WTC11 (cell line): ENCODE results near the gene BRSK2. TPM values are rescaled to one million over a fixed set of nuclear protein-coding genes. Genes with fewer than 3 reads are reported as not detected.

ENCODE experiments used
- ATAC-seq: fragments of 200-7000 bp; cut with Tn5 transposase; 2 replicates; pipeline ENCODE4 v1.10.0; 2021; ENCODE audit warnings: mild to moderate bottlenecking, moderate library complexity
- CTCF ChIA-PET: fragments of 300-600 bp; sonication (Branson Sonifier 250); formaldehyde crosslinking; loops from one replicate; lab custom pipeline; 2021; ENCODE audit warnings: antibody characterized with exemption; lab: Charles Lee
- POLR2A ChIA-PET: fragments of 350-600 bp; sonication (Branson Sonifier 250); formaldehyde crosslinking; loops from one replicate; lab custom pipeline; 2021; ENCODE audit warnings: antibody characterized with exemption; lab: Charles Lee
- DNase-seq: peaks from one replicate; pipeline ENCODE4 v3.0.0; 2021; ENCODE audit warnings: low spot score
- H3K27ac Mint-ChIP-seq: 2 replicates; pipeline ENCODE4 v1.8.0; 2021; ENCODE audit warnings: mixed read lengths
- H3K27me3 Mint-ChIP-seq: 2 replicates; pipeline ENCODE4 v1.8.0; 2021; ENCODE audit warnings: low read depth, mild to moderate bottlenecking, moderate library complexity, mixed read lengths
- H3K36me3 Mint-ChIP-seq: 2 replicates; pipeline ENCODE4 v1.8.0; 2021; ENCODE audit warnings: mixed read lengths
- H3K4me1 Mint-ChIP-seq: 2 replicates; pipeline ENCODE4 v1.8.0; 2022; ENCODE audit warnings: mixed read lengths
- H3K4me3 Mint-ChIP-seq: 2 replicates; pipeline ENCODE4 v1.8.0; 2021; ENCODE audit warnings: mild to moderate bottlenecking, moderate library complexity, mixed read lengths
- H3K9me3 Mint-ChIP-seq: 2 replicates; pipeline ENCODE4 v1.8.0; 2021; ENCODE audit warnings: mixed read lengths
- CBFB ChIP-seq: sonication (generic); formaldehyde crosslinking; IDR thresholded peaks from 2 replicates; pipeline ENCODE4 v1.8.1; 2022; ENCODE audit warnings: mild to moderate bottlenecking, low read depth, missing genetic modification reagents
- CREM ChIP-seq: sonication (generic); formaldehyde crosslinking; IDR thresholded peaks from 2 replicates; pipeline ENCODE4 v1.8.1; 2022; ENCODE audit warnings: mild to moderate bottlenecking, missing genetic modification reagents, moderate library complexity
- EMX1 ChIP-seq: fragments of 250-450 bp; sonication (Bioruptor Pico); IDR thresholded peaks from 2 replicates; pipeline ENCODE4 v1.8.0; 2021; ENCODE audit warnings: mild to moderate bottlenecking
- GRHL2 ChIP-seq: fragments of 250-450 bp; sonication (Bioruptor Pico); IDR thresholded peaks from 2 replicates; pipeline ENCODE4 v1.8.0; 2022; ENCODE audit warnings: mild to moderate bottlenecking, moderate library complexity; ENCODE audit not compliant: insufficient replicate concordance, severe bottlenecking
- IRF2 ChIP-seq: sonication (generic); formaldehyde crosslinking; IDR thresholded peaks from 2 replicates; pipeline ENCODE4 v1.8.0; 2022; ENCODE audit warnings: low read depth, missing genetic modification reagents, borderline replicate concordance
- JUN ChIP-seq: sonication (generic); formaldehyde crosslinking; IDR thresholded peaks from 2 replicates; pipeline ENCODE4 v1.8.0; 2023; ENCODE audit warnings: mild to moderate bottlenecking, missing genetic modification reagents
- MXD4 ChIP-seq: fragments of 250-450 bp; sonication (Bioruptor Pico); IDR thresholded peaks from 2 replicates; pipeline ENCODE4 v1.8.0; 2021; ENCODE audit warnings: mild to moderate bottlenecking, moderate library complexity, borderline replicate concordance
- MYBL2 ChIP-seq: sonication (generic); formaldehyde crosslinking; IDR thresholded peaks from 2 replicates; pipeline ENCODE4 v1.8.1; 2023; ENCODE audit warnings: mild to moderate bottlenecking, moderate library complexity, missing genetic modification reagents
- SMAD3 ChIP-seq: sonication (generic); formaldehyde crosslinking; IDR thresholded peaks from 2 replicates; pipeline ENCODE4 v1.8.0; 2022; ENCODE audit warnings: missing genetic modification reagents, mild to moderate bottlenecking, borderline replicate concordance
- ZBTB21 ChIP-seq: sonication (generic); formaldehyde crosslinking; IDR thresholded peaks from 2 replicates; pipeline ENCODE4 v1.8.1; 2023; ENCODE audit warnings: mild to moderate bottlenecking, missing genetic modification reagents, borderline replicate concordance
- ZNF138 ChIP-seq: sonication (generic); formaldehyde crosslinking; conservative IDR thresholded peaks from 2 replicates; pipeline ENCODE4 v1.8.1; 2022; ENCODE audit warnings: mild to moderate bottlenecking, moderate library complexity, missing genetic modification reagents
- ZNF263 ChIP-seq: sonication (generic); formaldehyde crosslinking; IDR thresholded peaks from 2 replicates; pipeline ENCODE4 v1.8.1; 2022; ENCODE audit warnings: low read depth, mild to moderate bottlenecking, moderate library complexity, missing genetic modification reagents
- total RNA-seq: library from RNA; stranded (reverse); gene quantifications from 3 replicates; pipeline ENCODE4 v1.2.3, GENCODE V29; 2021
- TF ChIP-seq, protein P1 (sequence below): sonication (generic); formaldehyde crosslinking; IDR thresholded peaks from 2 replicates; pipeline ENCODE4 v1.8.1; 2023; ENCODE audit warnings: mild to moderate bottlenecking, missing genetic modification reagents
- TF ChIP-seq, protein P2 (sequence below): fragments of 250-450 bp; sonication (Bioruptor Pico); IDR thresholded peaks from 2 replicates; pipeline ENCODE4 v1.8.0; 2021; ENCODE audit warnings: mild to moderate bottlenecking
- TF ChIP-seq, protein P3 (sequence below): sonication (generic); formaldehyde crosslinking; IDR thresholded peaks from 2 replicates; pipeline ENCODE4 v1.8.1; 2022; ENCODE audit warnings: low read depth, missing genetic modification reagents, borderline replicate concordance
- TF ChIP-seq, protein P4 (sequence below): sonication (generic); formaldehyde crosslinking; IDR thresholded peaks from 2 replicates; pipeline ENCODE4 v1.8.0; 2022; ENCODE audit warnings: mild to moderate bottlenecking, missing genetic modification reagents
- TF ChIP-seq, protein P5 (sequence below): fragments of 250-450 bp; sonication (Bioruptor Pico); IDR thresholded peaks from 2 replicates; pipeline ENCODE4 v2.1.2; 2022; ENCODE audit warnings: mild to moderate bottlenecking, moderate library complexity
- TF ChIP-seq, protein P6 (sequence below): sonication (generic); formaldehyde crosslinking; IDR thresholded peaks from 2 replicates; pipeline ENCODE4 v1.8.0; 2022; ENCODE audit warnings: mild to moderate bottlenecking, missing genetic modification reagents
- TF ChIP-seq, protein P7 (sequence below): sonication (generic); formaldehyde crosslinking; IDR thresholded peaks from 2 replicates; pipeline ENCODE4 v1.8.1; 2023; ENCODE audit warnings: mild to moderate bottlenecking, missing genetic modification reagents

Gene BRSK2
- total RNA-seq, 1 experiment from 2014 or later, result 34.5 TPM

DNA sequence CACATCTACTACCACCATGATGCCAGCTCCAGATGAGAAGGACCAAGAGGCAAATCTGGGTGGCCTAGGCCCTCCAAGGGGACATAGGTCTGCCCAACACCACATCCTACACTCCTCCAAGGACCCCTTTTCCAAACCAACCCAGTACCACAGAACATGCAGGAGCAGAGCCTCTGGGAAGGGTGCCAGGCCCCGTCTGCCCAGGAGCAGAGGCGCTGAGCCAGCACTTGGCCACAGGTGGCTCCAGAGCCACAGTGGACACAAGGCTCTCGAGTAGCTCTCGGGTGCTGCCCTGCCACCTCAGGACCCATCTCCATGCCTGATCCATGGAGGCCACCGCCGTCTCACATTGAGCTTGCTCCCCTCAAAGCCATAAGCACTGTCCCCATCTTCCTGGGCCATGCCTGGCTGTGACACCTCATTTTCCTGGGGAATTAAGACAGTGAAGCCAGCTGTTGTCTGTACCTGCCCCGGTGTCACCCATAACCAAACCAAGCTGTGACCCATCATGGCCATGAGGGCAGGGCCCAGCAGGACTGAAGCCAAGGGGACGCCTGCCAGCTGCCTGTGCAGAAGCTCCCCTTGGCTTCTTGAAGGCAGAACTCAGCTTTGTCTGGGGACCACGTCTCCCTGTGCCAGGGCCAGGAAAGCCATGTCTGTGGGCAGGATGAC is 89.4 kb downstream of the BRSK2 start (continued):
- TF ChIP-seq CREM (CRISPR knock-in tag), result no peak
- TF ChIP-seq, protein P1, sequence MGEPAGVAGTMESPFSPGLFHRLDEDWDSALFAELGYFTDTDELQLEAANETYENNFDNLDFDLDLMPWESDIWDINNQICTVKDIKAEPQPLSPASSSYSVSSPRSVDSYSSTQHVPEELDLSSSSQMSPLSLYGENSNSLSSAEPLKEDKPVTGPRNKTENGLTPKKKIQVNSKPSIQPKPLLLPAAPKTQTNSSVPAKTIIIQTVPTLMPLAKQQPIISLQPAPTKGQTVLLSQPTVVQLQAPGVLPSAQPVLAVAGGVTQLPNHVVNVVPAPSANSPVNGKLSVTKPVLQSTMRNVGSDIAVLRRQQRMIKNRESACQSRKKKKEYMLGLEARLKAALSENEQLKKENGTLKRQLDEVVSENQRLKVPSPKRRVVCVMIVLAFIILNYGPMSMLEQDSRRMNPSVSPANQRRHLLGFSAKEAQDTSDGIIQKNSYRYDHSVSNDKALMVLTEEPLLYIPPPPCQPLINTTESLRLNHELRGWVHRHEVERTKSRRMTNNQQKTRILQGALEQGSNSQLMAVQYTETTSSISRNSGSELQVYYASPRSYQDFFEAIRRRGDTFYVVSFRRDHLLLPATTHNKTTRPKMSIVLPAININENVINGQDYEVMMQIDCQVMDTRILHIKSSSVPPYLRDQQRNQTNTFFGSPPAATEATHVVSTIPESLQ (CRISPR knock-in tag), result no peak
- no peak for TF ChIP-seq JUN (CRISPR knock-in tag)
- TF ChIP-seq, protein P2, sequence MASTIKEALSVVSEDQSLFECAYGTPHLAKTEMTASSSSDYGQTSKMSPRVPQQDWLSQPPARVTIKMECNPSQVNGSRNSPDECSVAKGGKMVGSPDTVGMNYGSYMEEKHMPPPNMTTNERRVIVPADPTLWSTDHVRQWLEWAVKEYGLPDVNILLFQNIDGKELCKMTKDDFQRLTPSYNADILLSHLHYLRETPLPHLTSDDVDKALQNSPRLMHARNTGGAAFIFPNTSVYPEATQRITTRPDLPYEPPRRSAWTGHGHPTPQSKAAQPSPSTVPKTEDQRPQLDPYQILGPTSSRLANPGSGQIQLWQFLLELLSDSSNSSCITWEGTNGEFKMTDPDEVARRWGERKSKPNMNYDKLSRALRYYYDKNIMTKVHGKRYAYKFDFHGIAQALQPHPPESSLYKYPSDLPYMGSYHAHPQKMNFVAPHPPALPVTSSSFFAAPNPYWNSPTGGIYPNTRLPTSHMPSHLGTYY (CRISPR knock-in tag), result no peak
- TF ChIP-seq CBFB (CRISPR knock-in tag), result no peak
- TF ChIP-seq ZBTB21, result no peak

DNA sequence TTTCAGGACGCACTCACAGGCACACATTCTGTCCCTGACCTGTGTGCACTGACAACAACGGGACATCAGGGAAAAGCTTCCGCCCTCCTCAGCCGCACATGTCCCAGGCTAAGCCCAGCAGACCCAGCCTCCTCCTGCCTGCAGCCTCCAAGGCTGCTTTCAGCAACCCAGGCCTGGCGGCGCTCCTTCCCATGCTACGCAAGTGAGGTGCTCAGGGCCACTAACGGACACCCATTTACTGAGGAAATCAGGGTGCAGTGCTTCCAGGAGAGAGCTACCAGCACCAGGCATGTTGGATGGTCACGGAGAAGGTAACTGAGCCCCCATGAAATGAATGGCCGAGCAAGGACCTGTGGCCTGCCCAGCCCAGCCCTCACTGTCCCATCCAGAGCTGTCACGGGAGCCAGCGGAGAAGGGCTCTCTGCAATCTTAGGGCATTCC is 90.0 kb downstream of the BRSK2 start:
- POLR2A ChIA-PET, result no interaction called here
- Mint-ChIP-seq H3K4me3 (no peak overlapping the region), H3K36me3 (no peaks in the 10 kb centered on the region; the same call in 1 of the 2 replicates), H3K4me1 (no peaks in the 10 kb centered on the region), H3K27ac (no peak overlapping the region), H3K27me3 (no peaks in the 10 kb centered on the region), H3K9me3 (no peaks in the 10 kb centered on the region)
- DNase-seq, result no peak
- CTCF ChIA-PET, result interaction anchor here (0.6 to 2.6 kb wide), 3 partner anchors 26 to 143 kb away, joined by 5 to 7 read pairs (median 6); no protein-coding TSS in a partner anchor
- TF ChIP-seq, protein P3, sequence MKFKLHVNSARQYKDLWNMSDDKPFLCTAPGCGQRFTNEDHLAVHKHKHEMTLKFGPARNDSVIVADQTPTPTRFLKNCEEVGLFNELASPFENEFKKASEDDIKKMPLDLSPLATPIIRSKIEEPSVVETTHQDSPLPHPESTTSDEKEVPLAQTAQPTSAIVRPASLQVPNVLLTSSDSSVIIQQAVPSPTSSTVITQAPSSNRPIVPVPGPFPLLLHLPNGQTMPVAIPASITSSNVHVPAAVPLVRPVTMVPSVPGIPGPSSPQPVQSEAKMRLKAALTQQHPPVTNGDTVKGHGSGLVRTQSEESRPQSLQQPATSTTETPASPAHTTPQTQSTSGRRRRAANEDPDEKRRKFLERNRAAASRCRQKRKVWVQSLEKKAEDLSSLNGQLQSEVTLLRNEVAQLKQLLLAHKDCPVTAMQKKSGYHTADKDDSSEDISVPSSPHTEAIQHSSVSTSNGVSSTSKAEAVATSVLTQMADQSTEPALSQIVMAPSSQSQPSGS (CRISPR knock-in tag), result no peak
- TF ChIP-seq, protein P4, sequence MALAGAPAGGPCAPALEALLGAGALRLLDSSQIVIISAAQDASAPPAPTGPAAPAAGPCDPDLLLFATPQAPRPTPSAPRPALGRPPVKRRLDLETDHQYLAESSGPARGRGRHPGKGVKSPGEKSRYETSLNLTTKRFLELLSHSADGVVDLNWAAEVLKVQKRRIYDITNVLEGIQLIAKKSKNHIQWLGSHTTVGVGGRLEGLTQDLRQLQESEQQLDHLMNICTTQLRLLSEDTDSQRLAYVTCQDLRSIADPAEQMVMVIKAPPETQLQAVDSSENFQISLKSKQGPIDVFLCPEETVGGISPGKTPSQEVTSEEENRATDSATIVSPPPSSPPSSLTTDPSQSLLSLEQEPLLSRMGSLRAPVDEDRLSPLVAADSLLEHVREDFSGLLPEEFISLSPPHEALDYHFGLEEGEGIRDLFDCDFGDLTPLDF (CRISPR knock-in tag), result no peak
- ATAC-seq, result no peak

DNA sequence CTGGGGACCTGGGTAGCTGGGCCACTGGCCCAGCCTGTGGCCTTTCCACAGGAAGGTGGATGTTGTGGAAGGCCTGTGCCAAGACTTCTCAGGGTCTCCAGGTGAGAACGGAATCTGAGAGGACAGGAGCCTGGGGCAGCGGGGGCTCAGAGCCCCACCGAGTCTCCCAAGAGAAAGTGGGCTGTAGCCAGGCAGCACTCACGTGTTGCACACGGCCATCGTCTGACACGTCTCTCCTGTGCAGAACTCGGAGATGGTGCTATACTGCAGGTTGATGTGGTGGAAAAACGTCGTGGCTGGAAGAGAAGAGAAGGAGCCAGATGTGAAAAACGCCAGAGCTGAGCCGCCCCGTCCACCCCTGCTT is 90.4 kb downstream of the BRSK2 start:
- CTCF ChIA-PET, result interaction anchor here (1.2 to 3.3 kb wide), 4 partner anchors 25 to 34 kb away, joined by 3 to 16 read pairs (median 6); no protein-coding TSS in a partner anchor
- Mint-ChIP-seq H3K27ac (peak overlapping the region; percentile 60; the same call in 1 of the 2 replicates), H3K4me3 (no peak overlapping the region), H3K36me3 (no peaks in the 10 kb centered on the region; the same call in 1 of the 2 replicates), H3K27me3 (no peaks in the 10 kb centered on the region), H3K9me3 (no peaks in the 10 kb centered on the region)
- POLR2A ChIA-PET, result no interaction called here
- ATAC-seq (no peak), DNase-seq (no peak)
- TF ChIP-seq, protein P4 (CRISPR knock-in tag), result no peak
- TF ChIP-seq GRHL2 (CRISPR knock-in tag) (no peak), IRF2 (no peak), EMX1 (CRISPR knock-in tag) (no peak), SMAD3 (CRISPR knock-in tag) (no peak), ZNF263 (CRISPR knock-in tag) (no peak), MXD4 (CRISPR knock-in tag) (no peak), ZNF138 (no peak), MYBL2 (CRISPR knock-in tag) (no peak)
- TF ChIP-seq, protein P5, sequence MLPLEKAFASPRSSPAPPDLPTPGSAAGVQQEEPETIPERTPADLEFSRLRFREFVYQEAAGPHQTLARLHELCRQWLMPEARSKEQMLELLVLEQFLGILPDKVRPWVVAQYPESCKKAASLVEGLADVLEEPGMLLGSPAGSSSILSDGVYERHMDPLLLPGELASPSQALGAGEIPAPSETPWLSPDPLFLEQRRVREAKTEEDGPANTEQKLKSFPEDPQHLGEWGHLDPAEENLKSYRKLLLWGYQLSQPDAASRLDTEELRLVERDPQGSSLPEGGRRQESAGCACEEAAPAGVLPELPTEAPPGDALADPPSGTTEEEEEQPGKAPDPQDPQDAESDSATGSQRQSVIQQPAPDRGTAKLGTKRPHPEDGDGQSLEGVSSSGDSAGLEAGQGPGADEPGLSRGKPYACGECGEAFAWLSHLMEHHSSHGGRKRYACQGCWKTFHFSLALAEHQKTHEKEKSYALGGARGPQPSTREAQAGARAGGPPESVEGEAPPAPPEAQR (CRISPR knock-in tag), result no peak
- TF ChIP-seq, protein P6, sequence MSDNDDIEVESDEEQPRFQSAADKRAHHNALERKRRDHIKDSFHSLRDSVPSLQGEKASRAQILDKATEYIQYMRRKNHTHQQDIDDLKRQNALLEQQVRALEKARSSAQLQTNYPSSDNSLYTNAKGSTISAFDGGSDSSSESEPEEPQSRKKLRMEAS (CRISPR knock-in tag), result no peak
- TF ChIP-seq, protein P7, sequence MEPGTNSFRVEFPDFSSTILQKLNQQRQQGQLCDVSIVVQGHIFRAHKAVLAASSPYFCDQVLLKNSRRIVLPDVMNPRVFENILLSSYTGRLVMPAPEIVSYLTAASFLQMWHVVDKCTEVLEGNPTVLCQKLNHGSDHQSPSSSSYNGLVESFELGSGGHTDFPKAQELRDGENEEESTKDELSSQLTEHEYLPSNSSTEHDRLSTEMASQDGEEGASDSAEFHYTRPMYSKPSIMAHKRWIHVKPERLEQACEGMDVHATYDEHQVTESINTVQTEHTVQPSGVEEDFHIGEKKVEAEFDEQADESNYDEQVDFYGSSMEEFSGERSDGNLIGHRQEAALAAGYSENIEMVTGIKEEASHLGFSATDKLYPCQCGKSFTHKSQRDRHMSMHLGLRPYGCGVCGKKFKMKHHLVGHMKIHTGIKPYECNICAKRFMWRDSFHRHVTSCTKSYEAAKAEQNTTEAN (CRISPR knock-in tag), result no peak
- TF ChIP-seq, all 79 proteins: peak for 0
- no peaks in the 10 kb centered on the region for H3K4me1 Mint-ChIP-seq
